Peyer's patch (tissue), 4 donors: Measurements from ENCODE around the gene PRXL2B. TPM values are rescaled to one million over a fixed set of nuclear protein-coding genes. Genes with fewer than 3 reads are reported as not detected.

ENCODE experiments used
- DNase-seq, 3 donors: peaks; one replicate each; pipeline ENCODE4 v3.0.0-alpha.2; 2017 to 2019
- H3K27ac ChIP-seq, 4 donors: fragments of 200-600 bp; sonication (generic); one replicate each; pipeline ENCODE4 v1.5.1; 2016 to 2019
- H3K27me3 ChIP-seq, 2 donors: fragments of 200-600 bp; sonication (generic); one replicate each; pipeline ENCODE4 v1.5.1; 2019
- H3K36me3 ChIP-seq, 3 donors: fragments of 200-600 bp; sonication (generic); one replicate each; pipeline ENCODE4 v1.5.1; 2016 to 2019
- H3K4me1 ChIP-seq, 4 donors: fragments of 200-600 bp; sonication (generic); one replicate each; pipeline ENCODE4 v1.5.1; 2016 to 2019
- H3K4me3 ChIP-seq, 4 donors: fragments of 200-600 bp; sonication (generic); 1 replicate in 3 of 4; 2 replicates in 1 of 4; pipeline ENCODE4 v1.5.1; 2016 to 2019; ENCODE audit warnings: mild to moderate bottlenecking in 1 of 4
- H3K9me3 ChIP-seq, 4 donors: fragments of 200-600 bp; sonication (generic); one replicate each; pipeline ENCODE4 v1.5.1; 2016 to 2019; ENCODE audit warnings: mild to moderate bottlenecking in 1 of 4
- CTCF ChIP-seq, 6 experiments: fragments of 450-650 bp in 4 of 6; fragments of 200-600 bp in 2 of 6; sonication (generic) in 1 of 6; IDR thresholded peaks; one replicate each; pipeline ENCODE4 v1.5.1; 2017 to 2019; ENCODE audit warnings: antibody characterized with exemption in 6 of 6, mild to moderate bottlenecking in 3 of 6, moderate library complexity in 1 of 6
- POLR2A ChIP-seq, 2 donors: fragments of 450-650 bp; IDR thresholded peaks; one replicate each; pipeline ENCODE4 v1.5.1; 2017; ENCODE audit warnings: antibody characterized with exemption in 2 of 2, mild to moderate bottlenecking in 2 of 2, moderate library complexity in 2 of 2
- total RNA-seq, 4 donors: library from RNA; depleted of rRNA; stranded (reverse); fragments of >200 nt; gene quantifications; one replicate each; pipeline ENCODE4 v1.1.0, GENCODE V29; 2016

PRXL2B gene
- total RNA-seq, 4 donors from 2014 or later, result 41.3 to 79.5 (median 59.0) TPM

DNA sequence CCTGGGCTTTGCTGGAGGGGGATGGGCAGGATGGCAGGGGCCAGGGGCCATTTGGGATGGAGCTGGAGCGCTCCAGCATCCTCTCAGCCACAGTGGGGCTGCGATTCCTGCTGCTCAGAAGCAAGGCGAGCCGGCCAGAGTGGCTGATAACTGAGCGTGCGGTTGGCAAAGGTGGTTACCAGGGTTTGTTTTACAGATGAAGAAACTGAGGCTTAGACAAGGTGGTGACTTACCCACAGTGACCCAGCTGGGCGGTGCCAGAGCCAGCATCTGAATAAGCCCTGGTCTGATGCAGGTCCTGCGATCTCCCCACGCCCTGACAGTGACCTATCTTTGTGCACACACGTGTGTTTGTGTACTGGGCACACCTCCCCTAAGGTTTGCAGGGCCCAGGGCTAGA, 5.9 kb upstream of the PRXL2B start:
- Histone ChIP-seq H3K27ac (peak overlapping the region in 1 of 4 donors; percentile 10), H3K9me3 (no peaks in the 10 kb centered on the region), H3K36me3 (no peaks in the 10 kb centered on the region), H3K4me1 (peaks cover 3 to 48% (median 28%) of the 10 kb centered on the region in 4 donors), H3K4me3 (no peak overlapping the region), H3K27me3 (no peaks in the 10 kb centered on the region)
- DNase-seq, result no peak
- TF ChIP-seq CTCF (IDR thresholded peaks at IDR 0.05), result no peak
- no peak for TF ChIP-seq POLR2A (IDR thresholded peaks at IDR 0.05)

DNA sequence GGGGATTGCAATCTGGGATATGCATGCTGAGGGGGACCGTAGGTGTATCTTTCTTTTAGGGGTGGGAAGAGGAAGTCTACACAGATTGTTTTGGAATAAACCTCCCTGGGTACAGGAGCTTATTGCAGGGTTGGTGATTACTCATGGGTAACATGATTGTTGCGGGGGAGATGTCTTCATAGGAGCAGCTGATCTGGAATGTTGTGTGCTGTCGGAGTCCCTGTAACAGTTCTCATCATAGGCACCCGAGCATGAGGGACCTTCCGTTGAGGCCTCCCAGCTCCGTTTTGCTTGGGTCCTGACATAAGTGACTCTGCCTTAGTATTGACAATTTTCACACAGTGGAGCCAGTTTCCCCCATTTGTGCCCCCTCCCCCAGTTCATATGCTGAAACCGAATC, 4.2 kb upstream of the PRXL2B start:
- TF ChIP-seq CTCF (IDR thresholded peaks at IDR 0.05) (no peak), POLR2A (IDR thresholded peaks at IDR 0.05) (no peak)
- no peaks in the 10 kb centered on the region for H3K27me3 ChIP-seq
- H3K36me3 ChIP-seq, result no peaks in the 10 kb centered on the region
- no peaks in the 10 kb centered on the region for H3K9me3 ChIP-seq
- DNase-seq, result no peak
- H3K4me1 ChIP-seq, result peaks cover 3 to 37% (median 23%) of the 10 kb centered on the region in 4 donors
- no peak overlapping the region for H3K4me3 ChIP-seq
- H3K27ac ChIP-seq, result peak overlapping the region in 1 of 4 donors; percentile 8

DNA sequence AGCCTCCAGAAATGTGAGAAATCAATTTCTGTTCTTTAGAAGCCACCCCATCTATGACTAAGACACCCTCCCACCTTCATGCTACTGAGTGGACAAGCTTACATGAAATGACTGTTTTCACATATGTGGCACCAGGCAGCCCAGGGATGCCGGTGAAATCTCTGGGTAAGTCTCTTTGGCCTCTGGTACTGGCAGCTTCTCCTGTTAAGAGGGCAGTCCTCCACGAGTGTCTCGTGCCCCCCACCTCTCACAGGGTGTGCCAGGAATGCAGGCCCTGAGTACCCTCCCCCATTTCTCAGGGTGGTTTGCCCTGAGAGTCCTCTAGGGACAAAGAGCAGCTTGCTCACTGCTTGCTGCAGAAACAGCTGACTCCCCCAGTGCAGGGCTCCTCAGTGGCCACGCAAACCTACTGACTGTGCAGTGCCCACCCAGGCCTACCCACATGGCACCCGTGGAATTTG, 3.2 kb upstream of the PRXL2B start:
- Histone ChIP-seq H3K4me3 (no peak overlapping the region), H3K9me3 (no peaks in the 10 kb centered on the region), H3K27ac (peak overlapping the region in 2 of 4 donors; percentile 97 to 98), H3K4me1 (peaks cover 3 to 38% (median 26%) of the 10 kb centered on the region in 4 donors), H3K27me3 (no peaks in the 10 kb centered on the region), H3K36me3 (no peaks in the 10 kb centered on the region)
- TF ChIP-seq POLR2A (IDR thresholded peaks at IDR 0.05) (no peak), CTCF (IDR thresholded peaks at IDR 0.05) (no peak)
- DNase-seq, result no peak

GRCh38 chr1:2583871-2584351, 2.7 kb upstream of the PRXL2B start:
- peaks cover 0 to 41% (median 23%) of the 10 kb centered on the region in 4 donors for H3K4me1 ChIP-seq
- DNase-seq, result no peak
- no peak overlapping the region for H3K4me3 ChIP-seq
- H3K27ac ChIP-seq, result peak overlapping the region; percentile 97 to 100 (median 99)
- peaks cover 0 to 4% (median 0%) of the 10 kb centered on the region in 3 donors for H3K36me3 ChIP-seq
- H3K27me3 ChIP-seq, result no peaks in the 10 kb centered on the region
- H3K9me3 ChIP-seq, result no peaks in the 10 kb centered on the region
- TF ChIP-seq CTCF (IDR thresholded peaks at IDR 0.05), result no peak
- no peak for TF ChIP-seq POLR2A (IDR thresholded peaks at IDR 0.05)

- Histone ChIP-seq H3K36me3 (peaks cover 0 to 13% (median 0%) of the 10 kb centered on the region in 3 donors), H3K27me3 (no peaks in the 10 kb centered on the region), H3K4me1 (peaks cover 0 to 41% (median 22%) of the 10 kb centered on the region in 4 donors), H3K9me3 (no peaks in the 10 kb centered on the region), H3K27ac (peak overlapping the region; percentile 97 to 100 (median 99)), H3K4me3 (peak overlapping the region; percentile 78 to 94 (median 83))
- DNase-seq, result peak in 1 of 3 donors; percentile 28
- TF ChIP-seq CTCF (IDR thresholded peaks at IDR 0.05), result no peak
- TF ChIP-seq POLR2A (IDR thresholded peaks at IDR 0.05), result no peak
Measured at GRCh38 chr1:2584686-2585317, 1.8 kb upstream of the PRXL2B start.
